ENCODE measurements around the gene SLC39A10. TPM values are rescaled to one million over a fixed set of nuclear protein-coding genes. Genes with fewer than 3 reads are reported as not detected.
"Not testable (repeated sequence)": the region's sequence is repeated elsewhere in the genome, so short reads cannot be mapped to it uniquely, and the experiment has no call there.

Gene SLC39A10
- total RNA-seq, 1 donor from 2014 or later: 24.0 TPM

GRCh38 chr2:195645413-195645812 lies 11.6 kb upstream of the SLC39A10 start:
- H3K9me3 Mint-ChIP-seq (ENCODE audit: low read depth): no peaks in the 10 kb centered on the region
- no peaks in the 10 kb centered on the region for H3K36me3 Mint-ChIP-seq (ENCODE audit: low read depth)
- TF ChIP-seq CTCF (IDR thresholded peaks at IDR 0.05): no peak
- H3K4me3 Mint-ChIP-seq (ENCODE audit: unreplicated experiment): no peak overlapping the region
- no peak overlapping the region for H3K27ac Mint-ChIP-seq (ENCODE audit: unreplicated experiment)
- DNase-seq (ENCODE audit: low spot score): no peak
- H3K4me1 Mint-ChIP-seq (ENCODE audit: low read depth): no peaks in the 10 kb centered on the region
- peaks cover 3% of the 10 kb centered on the region for H3K27me3 Mint-ChIP-seq (ENCODE audit: low read depth)

- no peak for DNase-seq (ENCODE audit: low spot score)
- TF ChIP-seq CTCF (IDR thresholded peaks at IDR 0.05): no peak
- Mint-ChIP-seq H3K4me3 (ENCODE audit: unreplicated experiment) (no peak overlapping the region), H3K4me1 (ENCODE audit: low read depth) (no peaks in the 10 kb centered on the region), H3K27me3 (ENCODE audit: low read depth) (peaks cover 3% of the 10 kb centered on the region), H3K9me3 (ENCODE audit: low read depth) (no peaks in the 10 kb centered on the region), H3K27ac (ENCODE audit: unreplicated experiment) (no peak overlapping the region), H3K36me3 (ENCODE audit: low read depth) (no peaks in the 10 kb centered on the region)
Measured at GRCh38 chr2:195646424-195646823, 10.6 kb upstream of the SLC39A10 start.

- no peak for DNase-seq (ENCODE audit: low spot score)
- H3K36me3 Mint-ChIP-seq (ENCODE audit: low read depth): no peaks in the 10 kb centered on the region
- H3K4me1 Mint-ChIP-seq (ENCODE audit: low read depth): no peaks in the 10 kb centered on the region
- TF ChIP-seq CTCF (IDR thresholded peaks at IDR 0.05): no peak
- peaks cover 3% of the 10 kb centered on the region for H3K27me3 Mint-ChIP-seq (ENCODE audit: low read depth)
- H3K27ac Mint-ChIP-seq (ENCODE audit: unreplicated experiment): no peak overlapping the region
- no peaks in the 10 kb centered on the region for H3K9me3 Mint-ChIP-seq (ENCODE audit: low read depth)
- no peak overlapping the region for H3K4me3 Mint-ChIP-seq (ENCODE audit: unreplicated experiment)
Measured at GRCh38 chr2:195647302-195647701, 9.7 kb upstream of the SLC39A10 start.

GRCh38 chr2:195648370-195648769 lies 8.7 kb upstream of the SLC39A10 start:
- DNase-seq (ENCODE audit: low spot score); H3K9me3 Mint-ChIP-seq (ENCODE audit: low read depth); H3K27ac Mint-ChIP-seq (ENCODE audit: unreplicated experiment); H3K4me3 Mint-ChIP-seq (ENCODE audit: unreplicated experiment); H3K36me3 Mint-ChIP-seq (ENCODE audit: low read depth); H3K27me3 Mint-ChIP-seq (ENCODE audit: low read depth); H3K4me1 Mint-ChIP-seq (ENCODE audit: low read depth): not testable (repeated sequence)

GRCh38 chr2:195648787-195649186 lies 8.2 kb upstream of the SLC39A10 start:
- Mint-ChIP-seq H3K4me1 (ENCODE audit: low read depth) (peaks cover 10% of the 10 kb centered on the region), H3K4me3 (ENCODE audit: unreplicated experiment) (no peak overlapping the region), H3K9me3 (ENCODE audit: low read depth) (no peaks in the 10 kb centered on the region), H3K27me3 (ENCODE audit: low read depth) (no peaks in the 10 kb centered on the region), H3K27ac (ENCODE audit: unreplicated experiment) (no peak overlapping the region), H3K36me3 (ENCODE audit: low read depth) (no peaks in the 10 kb centered on the region)
- DNase-seq (ENCODE audit: low spot score): no peak
- TF ChIP-seq CTCF (IDR thresholded peaks at IDR 0.05): no peak

GRCh38 chr2:195649629-195650190 lies 7.3 kb upstream of the SLC39A10 start:
- no peak for DNase-seq (ENCODE audit: low spot score)
- Mint-ChIP-seq H3K4me1 (ENCODE audit: low read depth) (peaks cover 10% of the 10 kb centered on the region), H3K27ac (ENCODE audit: unreplicated experiment) (no peak overlapping the region), H3K9me3 (ENCODE audit: low read depth) (no peaks in the 10 kb centered on the region), H3K27me3 (ENCODE audit: low read depth) (no peaks in the 10 kb centered on the region), H3K4me3 (ENCODE audit: unreplicated experiment) (no peak overlapping the region), H3K36me3 (ENCODE audit: low read depth) (no peaks in the 10 kb centered on the region)
- no peak for TF ChIP-seq CTCF (IDR thresholded peaks at IDR 0.05)
